Activated T-cell treated with anti-CD3 and anti-CD28 coated beads, Interleukin-2, amount 50 U/mL, for 1 hour (primary cell): Measurements from ENCODE around the gene AHCYL2.

Experiments
- DNase-seq: peaks from one replicate; pipeline ENCODE4 v3.0.0-alpha.2; 2020

Gene AHCYL2

DNA sequence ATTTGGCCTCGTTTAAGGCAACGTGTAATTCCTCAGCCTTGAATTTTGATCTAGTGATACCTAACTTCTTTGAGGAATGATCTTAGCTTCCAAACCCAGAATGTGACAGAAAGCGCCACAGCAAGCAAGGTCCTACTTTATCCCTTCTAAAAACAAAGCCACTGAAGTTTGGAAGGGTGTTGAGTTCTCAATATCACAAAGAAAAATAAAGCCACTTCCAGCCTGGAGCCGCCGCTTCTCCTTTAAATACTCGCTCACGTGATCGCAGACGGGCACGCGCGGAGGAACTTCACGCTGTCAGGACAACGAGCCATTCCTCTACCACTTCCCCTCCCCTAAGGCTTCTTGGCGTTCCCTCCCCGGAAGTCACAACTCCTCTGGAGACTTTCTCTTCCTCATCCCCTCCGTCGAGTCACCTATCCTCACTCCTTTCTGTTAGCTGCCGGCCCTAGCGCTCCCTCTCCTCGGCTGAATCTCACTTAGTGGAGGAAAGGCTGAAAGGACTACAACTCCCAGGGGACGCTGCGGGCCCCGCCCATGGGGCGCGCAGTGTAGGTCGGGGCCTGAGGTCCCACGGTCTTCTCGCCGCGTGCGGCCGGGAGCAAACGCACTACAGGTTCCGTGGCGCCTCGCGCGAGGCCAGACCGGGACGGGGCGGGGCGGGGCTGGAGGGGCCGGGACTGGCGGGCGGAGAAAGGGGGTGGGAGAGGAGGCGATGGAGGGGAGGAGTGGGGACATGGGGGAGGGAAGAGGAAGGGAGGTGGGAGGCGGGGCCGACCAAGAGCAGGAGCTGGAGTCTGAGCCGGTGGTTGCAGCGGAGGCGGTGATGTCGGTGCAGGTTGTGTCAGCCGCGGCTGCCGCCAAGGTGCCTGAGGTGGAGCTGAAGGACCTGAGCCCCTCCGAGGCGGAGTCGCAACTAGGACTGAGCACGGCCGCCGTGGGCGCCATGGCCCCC is at the start of gene AHCYL2:
TSS of gene AHCYL2 (plus strand) at position 780 of the 955 bp plus-strand sequence.
- DNase-seq, result peak; percentile 97

DNA sequence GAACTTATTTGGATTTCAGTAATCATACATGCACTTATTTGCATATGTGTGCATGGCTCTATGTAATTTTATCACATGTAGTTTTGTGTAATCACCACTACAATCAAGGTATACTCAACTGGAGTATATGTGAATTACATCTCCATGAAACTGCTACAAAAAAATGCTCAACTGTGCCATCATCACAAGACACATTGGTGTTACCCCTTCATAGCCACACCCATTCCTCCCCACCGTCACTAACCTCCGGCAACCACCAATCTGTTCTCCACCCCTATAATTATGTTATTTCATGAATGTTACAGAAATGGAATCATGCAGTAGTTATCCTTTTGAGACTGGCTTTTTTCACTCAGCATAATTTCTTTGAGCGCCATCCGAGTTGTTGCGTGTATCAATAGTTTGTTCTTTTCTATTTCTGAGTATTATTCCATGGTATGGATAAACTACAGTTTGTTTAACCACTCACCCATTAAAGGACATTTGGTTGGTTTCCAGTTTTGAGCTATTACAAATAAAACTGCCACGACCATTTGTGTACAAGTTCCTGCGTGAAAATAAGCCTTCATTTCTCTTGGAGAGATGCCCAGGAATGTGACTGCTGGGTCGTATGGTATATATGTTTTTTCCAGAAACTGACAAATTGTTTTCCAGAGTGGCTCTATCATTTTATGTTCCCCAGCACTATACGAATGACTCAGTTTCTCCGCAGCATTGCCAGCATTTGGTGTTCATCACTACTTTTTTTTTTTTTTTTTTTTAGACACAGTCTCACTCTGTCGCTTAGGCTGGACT is 47.7 kb upstream of the AHCYL2 start:
- DNase-seq, result no peak

DNA sequence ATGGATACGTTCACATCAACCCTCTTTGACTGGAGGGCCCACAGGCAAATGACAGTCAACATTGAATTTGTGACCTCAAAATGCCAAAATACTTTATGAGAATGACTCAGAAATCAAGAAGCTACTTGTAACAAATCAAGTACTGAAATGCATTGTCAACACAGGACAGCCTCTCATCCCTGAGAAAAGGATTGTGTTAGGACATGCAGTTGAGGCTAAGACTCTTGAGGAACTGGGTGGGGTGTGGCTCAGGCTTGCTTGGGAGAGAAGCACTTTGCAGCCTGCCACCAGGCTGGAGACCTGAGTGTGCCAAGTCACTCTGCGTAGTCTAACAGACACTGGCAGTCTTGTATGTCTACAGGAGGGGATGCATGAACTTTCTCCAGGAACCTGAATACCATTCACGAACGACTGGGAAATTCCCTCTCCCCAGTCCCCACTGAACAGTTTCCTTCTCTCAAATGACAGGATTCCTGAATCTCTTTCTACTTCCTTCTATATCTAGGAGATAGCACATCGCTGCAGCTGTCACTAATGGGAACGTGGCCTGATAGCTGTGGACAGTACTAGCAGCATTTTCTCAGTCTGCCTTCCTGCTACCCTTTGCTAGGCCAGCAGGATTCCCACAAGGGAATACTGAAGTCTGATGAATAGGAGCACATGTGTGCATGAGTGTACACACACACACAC is 39.7 kb upstream of the AHCYL2 start:
- DNase-seq, result no peak

DNA sequence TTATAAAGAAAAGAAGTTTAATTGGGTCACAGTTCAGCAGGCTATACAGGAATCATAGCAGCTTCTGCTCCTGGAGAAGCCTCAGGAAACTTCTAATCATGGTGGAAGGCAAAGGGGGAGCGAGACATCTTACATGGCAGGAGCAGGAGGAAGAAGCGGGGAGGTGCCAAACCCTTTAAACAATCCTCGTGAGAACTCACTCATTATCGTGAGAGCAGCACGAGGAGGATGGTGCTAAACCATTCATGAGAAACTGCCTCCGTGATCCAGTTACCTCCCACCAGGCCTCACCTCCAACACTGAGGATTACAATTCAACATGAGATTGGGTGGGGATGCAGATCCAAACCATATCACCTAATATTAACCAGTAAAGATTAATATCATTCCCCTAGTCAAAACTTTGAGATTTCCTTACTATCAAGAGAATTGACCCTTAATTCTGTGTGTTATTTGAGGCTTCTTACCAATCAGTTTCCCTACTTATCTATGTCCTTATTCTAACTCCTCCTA is 38.0 kb upstream of the AHCYL2 start:
- no peak for DNase-seq

DNA sequence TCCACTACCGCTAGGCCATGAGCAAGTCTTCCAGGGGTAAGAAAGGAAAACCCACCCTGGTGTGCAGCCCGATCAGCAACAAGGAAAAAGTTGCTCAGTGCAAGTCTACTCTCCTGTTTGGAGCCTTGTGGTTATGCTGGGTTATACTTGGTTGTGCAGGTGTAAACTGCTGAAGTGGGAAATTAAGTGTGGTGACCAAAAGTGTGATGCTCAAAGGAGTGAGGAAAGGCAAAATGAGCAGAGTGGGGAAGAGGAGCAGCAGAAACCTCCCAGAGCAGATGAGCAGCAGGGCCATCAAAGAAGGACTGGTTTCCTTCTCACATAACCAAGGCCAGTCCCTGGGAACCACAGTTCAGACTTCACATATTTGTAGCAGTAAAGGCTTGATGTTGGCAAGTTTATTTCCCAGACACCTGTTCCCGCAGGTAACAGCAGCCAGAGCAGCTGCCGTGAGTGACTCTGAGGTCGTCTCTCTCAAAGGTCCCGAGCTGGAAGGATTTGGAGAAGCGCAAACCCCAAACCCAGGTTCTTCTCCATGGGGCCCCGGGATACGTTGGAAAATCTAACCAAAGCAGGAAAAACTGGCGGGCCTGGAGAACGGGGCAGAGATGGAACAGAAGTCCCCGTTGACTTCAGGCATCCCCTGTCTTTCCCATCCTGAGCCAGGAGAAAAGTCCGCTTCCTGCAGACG is 37.0 kb upstream of the AHCYL2 start:
- DNase-seq, result no peak

DNA sequence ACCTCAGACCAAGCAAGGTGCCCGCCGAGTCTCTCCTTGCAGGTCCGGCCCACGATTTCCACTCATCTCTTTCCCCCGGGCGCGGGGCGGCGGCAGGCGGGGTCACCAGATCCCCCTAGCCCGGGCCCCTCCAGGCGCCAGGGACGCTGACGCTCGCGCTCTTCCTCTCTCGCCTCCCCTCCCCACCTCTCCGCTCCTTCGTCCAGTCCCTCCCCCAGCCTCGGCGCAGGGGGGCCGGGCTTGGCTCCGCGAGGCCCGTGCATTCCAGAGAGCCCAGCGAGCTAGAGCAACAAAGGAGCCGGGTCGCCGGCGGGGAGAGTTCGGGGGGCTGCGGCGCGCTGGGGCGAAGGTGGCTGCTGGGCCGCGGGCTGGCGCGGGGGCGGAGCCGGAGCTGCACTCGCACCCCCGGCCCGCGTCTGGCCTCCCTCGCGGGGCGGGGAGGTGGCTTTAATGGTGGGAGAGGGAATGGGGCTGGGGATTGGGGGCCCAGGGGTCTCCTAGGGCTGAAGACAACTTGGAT is 36.4 kb upstream of the AHCYL2 start, which contains the start of gene SMO:
TSS of gene SMO (plus strand) at position 262 of the 520 bp plus-strand sequence. CDS start 519 bp downstream, outside the sequence.
- DNase-seq, result peak; percentile 29

DNA sequence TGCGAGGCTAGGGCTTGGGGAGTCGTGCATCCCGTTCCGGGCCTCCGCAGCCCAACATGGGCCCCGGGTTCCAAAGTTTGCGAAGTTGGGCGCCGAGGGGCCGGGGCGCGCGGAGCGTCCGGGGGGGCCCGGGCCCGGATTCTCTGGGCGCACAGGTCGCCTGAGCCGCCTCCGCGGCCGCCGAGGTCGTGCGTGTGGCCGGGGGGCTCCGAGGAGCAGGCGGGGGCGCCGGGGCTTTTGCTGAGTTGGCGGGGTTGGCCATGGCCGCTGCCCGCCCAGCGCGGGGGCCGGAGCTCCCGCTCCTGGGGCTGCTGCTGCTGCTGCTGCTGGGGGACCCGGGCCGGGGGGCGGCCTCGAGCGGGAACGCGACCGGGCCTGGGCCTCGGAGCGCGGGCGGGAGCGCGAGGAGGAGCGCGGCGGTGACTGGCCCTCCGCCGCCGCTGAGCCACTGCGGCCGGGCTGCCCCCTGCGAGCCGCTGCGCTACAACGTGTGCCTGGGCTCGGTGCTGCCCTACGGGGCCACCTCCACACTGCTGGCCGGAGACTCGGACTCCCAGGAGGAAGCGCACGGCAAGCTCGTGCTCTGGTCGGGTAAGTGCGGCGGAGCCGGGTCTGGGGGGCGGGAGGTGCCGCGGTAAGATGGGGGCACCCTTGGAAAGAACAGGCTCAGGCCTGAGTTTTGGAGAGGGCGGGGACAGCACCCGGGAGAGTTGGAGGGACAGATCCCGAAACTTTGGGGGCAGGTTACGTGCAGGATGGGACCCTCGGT is 35.8 kb upstream of the AHCYL2 start:
- no peak for DNase-seq

DNA sequence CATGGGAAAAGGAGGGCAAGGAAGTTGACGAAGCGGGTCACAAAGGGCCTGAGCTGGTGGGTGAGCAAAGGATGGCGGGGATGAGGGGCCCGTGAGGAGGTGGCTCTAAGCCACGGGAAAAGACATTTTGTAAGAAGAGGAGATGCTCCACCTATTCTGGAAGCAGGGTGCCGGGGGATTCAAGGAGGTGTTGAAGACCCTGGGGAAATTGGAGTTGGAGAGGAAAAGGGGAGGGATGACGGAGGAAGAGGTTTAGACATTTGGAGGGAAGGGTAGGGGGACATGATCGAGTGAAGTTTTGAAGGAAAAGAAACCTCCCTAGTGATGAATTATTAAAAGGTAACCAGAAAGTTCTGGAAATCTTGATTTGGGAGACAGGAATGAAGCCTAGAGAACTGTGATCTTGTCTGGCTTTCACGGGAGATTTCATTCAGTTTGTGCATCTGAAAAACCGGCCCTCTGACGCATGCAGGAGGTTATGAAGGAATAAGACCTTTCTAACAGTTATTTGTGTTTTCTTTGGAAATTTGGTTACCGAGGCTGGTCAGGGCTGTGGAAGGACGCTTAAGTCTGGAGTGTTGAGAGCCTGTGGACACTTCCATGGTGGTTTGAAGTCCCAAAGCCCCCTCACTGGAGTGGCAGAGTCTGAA is 35.0 kb upstream of the AHCYL2 start:
- DNase-seq, result no peak

DNA sequence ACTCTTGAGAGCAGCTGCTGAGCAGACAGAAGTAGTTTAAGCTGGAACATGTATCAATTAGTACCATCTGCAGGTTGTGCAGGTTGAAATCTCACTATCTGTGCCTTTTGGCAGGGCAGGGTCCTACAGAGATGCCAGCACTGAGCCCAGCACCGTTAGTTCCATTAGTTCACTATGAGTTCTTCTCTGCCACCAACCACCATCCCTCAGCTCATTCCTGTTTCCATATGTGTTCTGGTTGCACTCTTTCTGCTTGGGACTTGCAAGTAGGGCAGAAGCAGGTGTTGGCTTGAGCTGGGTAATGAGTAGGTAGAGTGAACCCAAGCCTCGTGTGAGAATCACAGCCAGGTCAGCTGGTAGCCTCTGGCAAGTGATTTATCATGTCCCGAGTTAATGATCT is 33.6 kb upstream of the AHCYL2 start:
- no peak for DNase-seq

DNA sequence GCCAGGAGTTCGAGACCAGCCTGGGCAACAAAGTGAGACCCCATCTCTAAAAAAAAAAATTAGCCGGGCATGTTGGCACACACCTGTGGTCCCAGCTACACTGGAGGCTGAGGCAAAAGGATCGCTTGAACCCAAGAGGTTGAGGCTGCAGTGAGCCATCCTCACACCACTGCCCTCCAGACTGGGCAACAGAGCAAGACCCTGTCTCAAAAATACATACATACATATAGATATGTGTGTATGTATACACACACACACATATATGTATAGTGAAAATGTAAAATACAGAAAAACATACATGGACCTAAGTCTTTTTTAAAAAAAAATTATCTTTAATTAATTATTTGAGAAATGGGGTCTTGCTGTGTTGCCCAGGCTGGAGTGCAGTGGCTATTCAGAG is 30.9 kb upstream of the AHCYL2 start:
- DNase-seq, result no peak

DNA sequence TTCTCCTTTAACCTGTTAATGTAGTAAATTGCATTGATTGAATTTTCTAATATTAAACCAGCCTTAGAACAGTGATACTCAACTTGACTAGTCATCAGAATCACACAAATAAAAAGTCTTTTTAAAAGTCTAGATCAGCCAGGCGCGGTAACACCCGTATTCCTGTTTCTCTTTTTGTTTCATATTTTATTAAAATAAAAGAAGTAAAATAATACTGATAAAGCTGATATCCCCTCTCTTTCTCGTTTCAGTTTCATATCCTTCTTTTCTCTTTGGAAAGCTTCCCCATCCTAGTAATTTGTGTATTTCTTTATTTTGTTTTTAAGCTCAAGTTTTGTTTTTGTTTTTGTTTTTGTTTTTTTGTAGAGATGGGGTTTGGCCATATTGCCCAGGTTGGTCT is 27.1 kb upstream of the AHCYL2 start:
- DNase-seq, result no peak

DNA sequence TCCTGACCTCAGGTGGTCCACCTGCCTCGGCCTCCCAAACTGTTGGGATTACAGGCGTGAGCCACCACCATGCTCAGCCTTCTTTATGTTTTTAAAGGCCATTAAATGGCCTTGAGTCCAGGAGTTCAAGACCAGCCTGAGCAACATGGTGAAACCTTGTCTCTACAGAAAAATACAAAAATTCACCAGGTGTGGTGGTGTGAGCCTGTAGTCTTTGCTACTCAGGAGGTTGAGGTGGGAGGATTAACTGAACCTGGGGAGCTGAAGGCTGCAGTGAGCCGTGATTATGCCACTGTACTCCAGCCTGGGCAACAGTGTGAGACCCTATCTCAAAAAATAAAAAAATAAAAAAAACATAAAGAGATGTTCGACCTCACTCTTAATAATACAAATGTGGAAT is 25.4 kb upstream of the AHCYL2 start:
- DNase-seq, result no peak

DNA sequence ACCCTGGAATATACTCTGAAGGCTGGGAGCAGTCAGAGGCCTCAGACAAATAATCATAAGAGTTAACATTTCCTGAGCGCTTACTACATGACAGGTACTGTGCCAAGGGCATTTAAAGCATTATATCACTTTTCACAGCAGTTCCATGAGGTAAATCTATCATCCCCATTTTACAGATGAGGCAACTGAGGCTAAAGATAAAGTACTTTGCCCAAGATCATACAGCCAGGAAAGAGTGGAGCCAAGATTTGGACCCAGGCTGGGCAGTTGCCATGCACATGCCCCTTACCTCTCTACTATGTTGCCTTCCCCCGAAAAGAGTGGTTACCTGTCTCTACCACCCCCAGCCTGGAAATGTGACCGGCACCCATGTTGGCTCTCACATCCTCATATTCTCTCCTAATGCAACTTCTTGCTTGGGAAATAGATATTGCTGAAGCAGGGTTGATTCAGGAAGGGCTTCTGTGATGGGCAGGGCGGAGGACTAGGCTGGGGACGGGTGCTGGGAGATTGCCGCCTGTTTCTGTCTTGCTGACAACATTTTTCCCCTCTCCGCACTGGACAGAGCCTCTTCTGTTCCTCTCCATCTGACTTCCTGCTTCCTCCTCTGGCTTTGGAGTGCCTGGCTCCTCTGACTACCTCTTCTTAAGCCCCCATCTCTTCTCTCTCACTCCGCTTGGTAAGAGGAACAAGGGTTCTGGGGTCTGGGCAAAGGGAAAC is 22.6 kb upstream of the AHCYL2 start:
- DNase-seq, result no peak

DNA sequence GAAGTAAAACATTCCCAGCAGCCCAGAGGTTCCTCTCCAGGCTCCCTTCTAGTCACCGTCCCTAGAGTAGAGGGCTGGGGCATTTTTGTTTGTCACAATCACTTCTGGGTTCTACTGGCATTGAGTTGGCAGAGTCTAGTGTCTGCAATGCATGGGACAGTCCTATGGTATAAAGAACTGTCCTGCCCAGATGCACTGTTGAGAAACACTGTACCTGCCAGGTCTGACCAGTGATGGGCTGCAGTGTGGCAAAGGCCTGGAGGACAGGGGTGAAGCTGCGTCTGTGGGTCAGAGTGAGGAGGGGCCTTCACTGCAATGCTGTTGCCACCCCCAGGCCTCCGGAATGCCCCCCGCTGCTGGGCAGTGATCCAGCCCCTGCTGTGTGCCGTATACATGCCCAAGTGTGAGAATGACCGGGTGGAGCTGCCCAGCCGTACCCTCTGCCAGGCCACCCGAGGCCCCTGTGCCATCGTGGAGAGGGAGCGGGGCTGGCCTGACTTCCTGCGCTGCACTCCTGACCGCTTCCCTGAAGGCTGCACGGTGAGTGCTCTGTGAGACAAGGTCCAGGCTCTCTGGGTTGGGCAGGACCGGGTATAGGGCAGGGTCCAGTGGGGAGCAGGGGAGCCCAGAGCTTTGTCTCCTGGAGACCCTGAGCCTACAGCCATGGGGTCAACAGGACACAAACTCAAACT is 21.6 kb upstream of the AHCYL2 start:
- no peak for DNase-seq

DNA sequence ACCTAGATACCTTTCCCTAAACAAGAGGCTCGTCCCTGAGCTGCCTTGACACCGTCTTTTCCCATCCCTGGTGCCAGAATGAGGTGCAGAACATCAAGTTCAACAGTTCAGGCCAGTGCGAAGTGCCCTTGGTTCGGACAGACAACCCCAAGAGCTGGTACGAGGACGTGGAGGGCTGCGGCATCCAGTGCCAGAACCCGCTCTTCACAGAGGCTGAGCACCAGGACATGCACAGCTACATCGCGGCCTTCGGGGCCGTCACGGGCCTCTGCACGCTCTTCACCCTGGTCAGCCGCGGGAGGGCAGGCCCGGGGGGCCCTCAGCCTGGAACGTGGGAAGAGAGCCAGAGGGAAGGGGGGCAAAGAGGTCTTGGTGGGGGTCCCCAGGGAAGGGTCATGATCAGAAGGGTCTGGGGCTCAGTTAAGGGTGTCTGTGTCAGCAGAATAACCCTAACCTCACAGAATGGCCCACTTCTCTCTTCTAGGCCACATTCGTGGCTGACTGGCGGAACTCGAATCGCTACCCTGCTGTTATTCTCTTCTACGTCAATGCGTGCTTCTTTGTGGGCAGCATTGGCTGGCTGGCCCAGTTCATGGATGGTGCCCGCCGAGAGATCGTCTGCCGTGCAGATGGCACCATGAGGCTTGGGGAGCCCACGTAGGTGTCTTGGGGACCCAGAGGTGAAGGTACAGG is 19.6 kb upstream of the AHCYL2 start:
- no peak for DNase-seq

DNA sequence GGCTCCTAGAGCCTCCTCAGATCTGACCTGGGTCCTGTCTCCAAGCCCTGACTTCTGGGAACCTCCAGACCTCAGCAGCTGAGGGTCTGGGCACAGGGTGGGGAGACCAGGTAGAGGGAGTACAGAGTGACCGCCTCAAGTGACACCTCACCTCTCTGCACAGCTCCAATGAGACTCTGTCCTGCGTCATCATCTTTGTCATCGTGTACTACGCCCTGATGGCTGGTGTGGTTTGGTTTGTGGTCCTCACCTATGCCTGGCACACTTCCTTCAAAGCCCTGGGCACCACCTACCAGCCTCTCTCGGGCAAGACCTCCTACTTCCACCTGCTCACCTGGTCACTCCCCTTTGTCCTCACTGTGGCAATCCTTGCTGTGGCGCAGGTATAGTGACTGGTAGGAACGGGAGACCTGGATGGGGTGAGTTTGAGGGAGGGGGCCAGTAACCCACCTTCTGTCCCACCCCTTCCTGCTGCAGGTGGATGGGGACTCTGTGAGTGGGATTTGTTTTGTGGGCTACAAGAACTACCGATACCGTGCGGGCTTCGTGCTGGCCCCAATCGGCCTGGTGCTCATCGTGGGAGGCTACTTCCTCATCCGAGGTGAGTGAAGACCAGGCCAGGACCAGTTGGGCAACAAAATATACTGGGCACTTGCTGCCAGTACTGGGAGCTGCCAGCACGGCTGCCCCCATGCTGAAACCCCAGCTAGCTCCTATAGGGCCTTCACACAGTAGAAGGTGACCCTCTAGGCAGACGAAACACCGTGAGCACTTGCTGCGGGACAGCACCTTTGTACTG is 18.6 kb upstream of the AHCYL2 start:
- DNase-seq, result no peak

DNA sequence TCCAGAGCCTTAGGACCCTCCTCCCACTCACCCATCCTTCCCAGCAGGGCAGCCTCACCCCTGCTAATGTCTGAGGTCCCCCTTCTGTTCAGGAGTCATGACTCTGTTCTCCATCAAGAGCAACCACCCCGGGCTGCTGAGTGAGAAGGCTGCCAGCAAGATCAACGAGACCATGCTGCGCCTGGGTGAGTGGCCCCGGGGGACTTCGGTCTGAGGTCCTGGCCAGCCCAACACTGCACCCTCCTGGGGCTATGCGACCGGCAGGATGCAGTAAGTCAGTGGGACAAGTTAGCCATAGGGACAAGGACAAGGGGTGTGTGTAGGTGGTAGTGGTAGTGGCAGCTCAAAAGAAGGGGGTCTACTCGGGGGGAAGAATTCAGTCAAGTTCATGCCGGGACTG is 16.2 kb upstream of the AHCYL2 start:
- no peak for DNase-seq
